Liver (tissue), 9 donors: ENCODE results near the gene GREM1. TPM values are rescaled to one million over a fixed set of nuclear protein-coding genes. Genes with fewer than 3 reads are reported as not detected.

ENCODE experiments used
- DNase-seq: peaks from one replicate; pipeline ENCODE4 v3.0.0-alpha.2; 2017; ENCODE audit warnings: low spot score
- H3K27ac ChIP-seq, 2 donors: one replicate each; pipeline ENCODE4 v1.7.0; 2013; ENCODE audit warnings: inconsistent platforms in 2 of 2, low read length in 2 of 2, control low read depth in 1 of 2, low read depth in 1 of 2, mild to moderate bottlenecking in 1 of 2
- H3K27me3 ChIP-seq, 4 donors: one replicate each; pipeline versions ENCODE4 v1.6.1 to v1.7.0; 2013; ENCODE audit warnings: low read length in 3 of 4, inconsistent platforms in 1 of 4, mild to moderate bottlenecking in 1 of 4, moderate library complexity in 1 of 4; ENCODE audit not compliant: control insufficient read depth in 4 of 4, insufficient read depth in 4 of 4
- H3K36me3 ChIP-seq, 4 donors: one replicate each; pipeline versions ENCODE4 v1.6.1 to v1.7.0; 2013; ENCODE audit warnings: low read length in 3 of 4, mild to moderate bottlenecking in 3 of 4, low read depth in 1 of 4, moderate library complexity in 1 of 4; ENCODE audit not compliant: control insufficient read depth in 4 of 4, insufficient read depth in 3 of 4
- H3K4me1 ChIP-seq, 4 donors: one replicate each; pipeline versions ENCODE4 v1.6.1 to v1.7.0; 2013; ENCODE audit warnings: low read length in 3 of 4, mild to moderate bottlenecking in 3 of 4, moderate library complexity in 1 of 4; ENCODE audit not compliant: control insufficient read depth in 4 of 4, insufficient read depth in 4 of 4
- H3K4me3 ChIP-seq, 3 donors: one replicate each; pipeline versions ENCODE4 v1.6.1 to v1.7.0; 2013; ENCODE audit warnings: low read length in 3 of 3, control low read depth in 1 of 3, low read depth in 1 of 3, mild to moderate bottlenecking in 1 of 3
- H3K9ac ChIP-seq, 2 donors: one replicate each; pipeline ENCODE4 v1.7.0; 2013; ENCODE audit warnings: low read length in 2 of 2, mild to moderate bottlenecking in 2 of 2, moderate library complexity in 2 of 2, control low read depth in 1 of 2, low read depth in 1 of 2
- H3K9me3 ChIP-seq, 4 donors: one replicate each; pipeline versions ENCODE4 v1.6.1 to v1.7.0; 2013; ENCODE audit warnings: low read length in 3 of 4; ENCODE audit not compliant: control insufficient read depth in 4 of 4
- CTCF ChIP-seq: fragments of 150-350 bp; IDR thresholded peaks from 2 replicates; pipeline ENCODE4 v1.5.1; 2017; ENCODE audit warnings: improper control_type of control experiment, low read depth, low read length; ENCODE audit not compliant: missing input control
- GABPA ChIP-seq, 2 donors: IDR thresholded peaks in 1 of 2; conservative IDR thresholded peaks in 1 of 2; 2 replicates each; pipeline ENCODE4 v1.6.1; 2016; ENCODE audit warnings: antibody characterized with exemption in 2 of 2, mild to moderate bottlenecking in 1 of 2, moderate library complexity in 1 of 2
- HNF4A ChIP-seq, 2 donors: conservative IDR thresholded peaks; 2 replicates each; pipeline ENCODE4 v1.6.1; 2016; ENCODE audit warnings: antibody characterized with exemption in 2 of 2, mild to moderate bottlenecking in 2 of 2
- MAX ChIP-seq: IDR thresholded peaks from 2 replicates; pipeline ENCODE4 v1.6.1; 2016; ENCODE audit warnings: antibody characterized with exemption
- NR2F2 ChIP-seq: IDR thresholded peaks from 2 replicates; pipeline ENCODE4 v1.6.1; 2016; ENCODE audit warnings: antibody characterized with exemption
- RAD21 ChIP-seq, 2 donors: IDR thresholded peaks; 2 replicates each; pipeline ENCODE4 v1.6.1; 2016; ENCODE audit warnings: antibody characterized with exemption in 2 of 2, mild to moderate bottlenecking in 2 of 2
- SP1 ChIP-seq: IDR thresholded peaks from 2 replicates; pipeline ENCODE4 v1.6.1; 2018; ENCODE audit warnings: antibody characterized with exemption, mild to moderate bottlenecking
- TAF1 ChIP-seq: conservative IDR thresholded peaks from 2 replicates; pipeline ENCODE4 v1.6.1; 2016; ENCODE audit warnings: antibody characterized with exemption, mild to moderate bottlenecking
- YY1 ChIP-seq: IDR thresholded peaks from 2 replicates; pipeline ENCODE4 v1.6.1; 2016; ENCODE audit warnings: antibody characterized with exemption, mild to moderate bottlenecking
- ZBTB33 ChIP-seq: IDR thresholded peaks from 2 replicates; pipeline ENCODE4 v1.6.1; 2016; ENCODE audit warnings: antibody characterized with exemption
- WGBS: extraction: QIAGEN DNeasy Blood & Tissue Kit; methylation state at CpG from one replicate; pipeline ENCODE4 v1.1.7; 2013; 5-methylcytosine and 5-hydroxymethylcytosine counted together
- polyA plus RNA-seq, 2 donors: library from polyadenylated mRNA; stranded (reverse) in 1 of 2; unstranded in 1 of 2; fragments of 200-250 nt in 1 of 2; fragments of >200 nt in 1 of 2; fragmentation: Nextera tagmentation in 1 of 2; extraction: Ambion mirVana in 1 of 2; gene quantifications; one replicate each; pipeline versions ENCODE4 v1.2.1 to v1.2.3, GENCODE V29; 2013 to 2015
- total RNA-seq, 2 donors: library from RNA; depleted of rRNA; stranded (reverse); fragments of >200 nt; gene quantifications; one replicate each; pipeline ENCODE4 v1.2.3, GENCODE V29; 2014
- TF ChIP-seq, protein P1 (sequence below): IDR thresholded peaks from 2 replicates; pipeline ENCODE4 v1.6.1; 2016; ENCODE audit warnings: antibody characterized with exemption
- donor health status: healthy.
- donor health status: healthy.
- donor health status: healthy.
- donor health status: healthy.
- donor health status: healthy.

Gene GREM1
- total and polyA plus RNA-seq, 4 donors: under 0.01 to 1.6 (median 0.50) TPM

DNA sequence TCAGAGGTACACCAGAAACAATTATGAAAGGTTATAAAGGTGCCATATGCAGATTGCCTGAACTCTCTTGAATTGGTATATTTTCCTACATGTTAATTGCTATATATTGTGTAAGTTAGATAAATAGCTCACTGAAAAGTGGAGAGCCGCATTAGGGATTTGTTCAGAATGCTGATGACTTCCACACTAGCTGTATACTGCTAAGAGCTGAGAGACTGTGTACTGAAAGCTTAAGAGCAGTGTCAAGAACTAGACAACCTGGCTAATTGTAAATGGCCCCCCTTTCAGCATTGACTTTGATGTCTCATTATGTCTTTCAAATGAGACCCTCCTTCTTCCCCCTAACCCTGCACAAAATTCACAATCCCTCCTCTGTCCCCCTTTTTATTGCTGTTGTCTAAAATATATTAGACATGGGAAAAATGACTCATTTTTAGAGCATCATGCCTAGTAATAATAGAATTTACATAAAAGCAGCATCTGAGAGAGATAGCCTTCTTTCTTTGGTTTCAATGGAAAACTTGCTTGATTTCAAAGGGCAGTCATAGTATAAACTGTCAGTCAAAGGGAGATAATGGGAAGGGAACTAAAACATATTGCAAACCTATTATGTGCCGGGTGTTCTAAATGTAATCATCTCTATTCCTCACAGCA is 34.7 kb upstream of the GREM1 start:
- H3K36me3 ChIP-seq: peaks cover 0 to 34% (median 14%) of the 10 kb centered on the region in 4 donors
- H3K9ac ChIP-seq: no peak overlapping the region
- H3K4me3 ChIP-seq: no peak overlapping the region
- TF ChIP-seq, protein P1, sequence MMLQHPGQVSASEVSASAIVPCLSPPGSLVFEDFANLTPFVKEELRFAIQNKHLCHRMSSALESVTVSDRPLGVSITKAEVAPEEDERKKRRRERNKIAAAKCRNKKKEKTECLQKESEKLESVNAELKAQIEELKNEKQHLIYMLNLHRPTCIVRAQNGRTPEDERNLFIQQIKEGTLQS: no peak
- no peak for TF ChIP-seq RAD21 (IDR thresholded peaks at IDR 0.05)
- no peak for TF ChIP-seq HNF4A (conservative IDR thresholded peaks at IDR 0.05)
- TF ChIP-seq TAF1: no peak
- TF ChIP-seq YY1: no peak
- no peak for TF ChIP-seq GABPA (IDR thresholded peaks at IDR 0.05 in 1 of 2, conservative IDR thresholded peaks at IDR 0.05 in 1 of 2)
- TF ChIP-seq ZBTB33: no peak
- TF ChIP-seq MAX: no peak
- no peak for TF ChIP-seq NR2F2
- no peak for TF ChIP-seq CTCF
- no peak for DNase-seq
- WGBS: 92% methylated on average over 2 of the region's 2 CpGs
- H3K27ac ChIP-seq: no peak overlapping the region
- no peaks in the 10 kb centered on the region for H3K27me3 ChIP-seq
- H3K4me1 ChIP-seq: peaks cover 8 to 30% (median 13%) of the 10 kb centered on the region in 4 donors
- H3K9me3 ChIP-seq: no peaks in the 10 kb centered on the region

DNA sequence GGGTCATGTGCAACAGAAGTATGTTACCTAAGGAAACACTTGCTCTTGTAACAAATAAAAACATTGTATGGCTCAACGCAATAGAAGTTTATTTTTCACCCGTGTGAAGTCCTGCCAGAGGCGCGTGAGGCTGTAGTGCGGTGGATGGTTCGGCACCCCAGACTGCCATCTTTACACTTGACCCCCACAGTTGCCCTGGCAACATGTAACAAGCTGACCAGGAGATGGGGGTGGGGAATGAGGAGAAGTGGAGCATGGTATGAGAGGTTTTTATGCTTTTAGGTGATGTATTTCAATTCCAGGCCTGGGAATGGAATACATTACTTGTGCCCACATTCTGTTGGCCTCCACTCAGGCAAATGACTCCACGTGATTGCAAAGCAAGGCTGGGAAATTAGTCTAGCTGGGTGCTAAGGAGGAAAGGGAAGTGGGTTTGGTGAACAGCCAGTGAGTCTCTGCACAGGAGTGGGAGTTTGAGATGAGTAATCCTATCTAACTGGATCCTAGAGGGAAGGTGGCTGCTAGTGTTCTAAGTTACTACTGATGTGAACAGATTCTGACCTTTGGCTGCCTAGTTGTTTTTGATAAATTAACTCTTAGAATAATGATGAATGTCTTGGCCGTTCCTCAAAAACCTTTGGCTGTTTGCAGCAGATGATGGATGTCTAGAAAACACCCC is 33.8 kb upstream of the GREM1 start:
- no peak overlapping the region for H3K9ac ChIP-seq
- no peak for TF ChIP-seq SP1
- no peak for TF ChIP-seq ZBTB33
- TF ChIP-seq HNF4A (conservative IDR thresholded peaks at IDR 0.05): no peak
- no peaks in the 10 kb centered on the region for H3K9me3 ChIP-seq
- WGBS: 91% methylated on average over 8 of the region's 8 CpGs
- H3K4me3 ChIP-seq: no peak overlapping the region
- no peaks in the 10 kb centered on the region for H3K27me3 ChIP-seq
- peaks cover 0 to 34% (median 14%) of the 10 kb centered on the region in 4 donors for H3K36me3 ChIP-seq
- no peak for DNase-seq
- no peak overlapping the region for H3K27ac ChIP-seq
- peaks cover 8 to 24% (median 14%) of the 10 kb centered on the region in 4 donors for H3K4me1 ChIP-seq
